Prostate gland (tissue), 2 donors: ENCODE results near the gene ANGPTL7.

ENCODE experiments used
- POLR2AphosphoS5 ChIP-seq: sonication (generic); formaldehyde crosslinking; IDR thresholded peaks from one replicate; pipeline ENCODE4 v1.6.1; 2017; ENCODE audit warnings: antibody characterized with exemption
- TF ChIP-seq, protein P1 (sequence below), 4 experiments: fragments of 200-600 bp in 2 of 4; fragments of 450-650 bp in 2 of 4; sonication (generic) in 2 of 4; IDR thresholded peaks; 1 replicate in 3 of 4; 2 replicates in 1 of 4; pipeline ENCODE4 v1.5.1; 2016 to 2019; ENCODE audit warnings: antibody characterized with exemption in 4 of 4, mild to moderate bottlenecking in 2 of 4, moderate library complexity in 2 of 4

DNA sequence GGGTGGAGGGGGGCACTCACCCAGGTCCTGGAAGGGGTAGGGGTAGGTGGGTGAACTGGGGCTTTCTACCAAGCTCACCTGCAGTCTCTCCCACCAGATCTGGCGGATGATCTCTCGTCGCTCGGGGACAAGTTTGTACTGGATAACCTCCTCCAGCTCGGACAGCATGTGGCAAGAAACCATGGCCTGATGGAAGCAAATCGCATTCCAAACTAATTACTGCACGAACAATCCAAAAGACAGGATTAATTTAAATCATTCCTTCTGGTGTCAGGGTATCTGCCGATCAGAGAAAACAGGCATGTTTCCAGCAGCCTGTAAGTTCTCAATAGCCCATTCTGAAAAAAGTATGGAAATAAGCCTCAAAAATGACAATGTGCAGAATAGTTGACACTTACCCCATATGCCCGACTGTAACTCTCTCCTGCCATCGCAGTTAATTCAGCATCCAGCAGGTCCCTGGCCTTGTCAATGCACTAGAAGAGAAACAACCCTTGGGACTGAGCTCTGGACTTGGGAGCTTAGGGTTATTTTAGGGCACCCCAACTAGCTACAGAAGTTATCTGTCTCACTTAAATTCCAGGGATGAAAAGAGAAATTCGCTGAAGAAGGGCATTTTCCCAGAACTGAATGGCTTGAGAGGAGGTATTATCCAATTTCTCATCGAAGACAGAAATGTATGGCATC, 44.4 kb upstream of the ANGPTL7 start:
- TF ChIP-seq, protein P1, sequence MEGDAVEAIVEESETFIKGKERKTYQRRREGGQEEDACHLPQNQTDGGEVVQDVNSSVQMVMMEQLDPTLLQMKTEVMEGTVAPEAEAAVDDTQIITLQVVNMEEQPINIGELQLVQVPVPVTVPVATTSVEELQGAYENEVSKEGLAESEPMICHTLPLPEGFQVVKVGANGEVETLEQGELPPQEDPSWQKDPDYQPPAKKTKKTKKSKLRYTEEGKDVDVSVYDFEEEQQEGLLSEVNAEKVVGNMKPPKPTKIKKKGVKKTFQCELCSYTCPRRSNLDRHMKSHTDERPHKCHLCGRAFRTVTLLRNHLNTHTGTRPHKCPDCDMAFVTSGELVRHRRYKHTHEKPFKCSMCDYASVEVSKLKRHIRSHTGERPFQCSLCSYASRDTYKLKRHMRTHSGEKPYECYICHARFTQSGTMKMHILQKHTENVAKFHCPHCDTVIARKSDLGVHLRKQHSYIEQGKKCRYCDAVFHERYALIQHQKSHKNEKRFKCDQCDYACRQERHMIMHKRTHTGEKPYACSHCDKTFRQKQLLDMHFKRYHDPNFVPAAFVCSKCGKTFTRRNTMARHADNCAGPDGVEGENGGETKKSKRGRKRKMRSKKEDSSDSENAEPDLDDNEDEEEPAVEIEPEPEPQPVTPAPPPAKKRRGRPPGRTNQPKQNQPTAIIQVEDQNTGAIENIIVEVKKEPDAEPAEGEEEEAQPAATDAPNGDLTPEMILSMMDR (IDR thresholded peaks at IDR 0.05): no peak
- TF ChIP-seq POLR2AphosphoS5: no peak
